CD4-positive, alpha-beta T cell treated with Interferon gamma for 1 hour (primary cell): ENCODE data around the gene HLA-DOB.
"Not testable (repeated sequence)": the region's sequence is repeated elsewhere in the genome, so short reads cannot be mapped to it uniquely, and the experiment has no call there.

Source experiments
- DNase-seq: peaks from one replicate; pipeline ENCODE4 v3.0.0-alpha.2; 2020

The HLA-DOB gene

GRCh38 chr6:32807020-32807580 lies 9.7 kb downstream of the HLA-DOB start:
- DNase-seq = no peak

GRCh38 chr6:32805404-32805803 lies 11.4 kb downstream of the HLA-DOB start:
- not testable (repeated sequence) for DNase-seq

- no peak for DNase-seq
Measured at GRCh38 chr6:32803416-32803815, 13.4 kb downstream of the HLA-DOB start.

- DNase-seq = no peak
Measured at GRCh38 chr6:32799740-32800139, 17.1 kb downstream of the HLA-DOB start.

GRCh38 chr6:32799168-32799567 lies 17.6 kb downstream of the HLA-DOB start:
- no peak for DNase-seq

GRCh38 chr6:32796848-32797776 lies 19.7 kb downstream of the HLA-DOB start:
- peak; percentile 67 for DNase-seq

GRCh38 chr6:32794510-32794909 lies 22.3 kb downstream of the HLA-DOB start:
- DNase-seq = peak; percentile 13

- DNase-seq = no peak
Measured at GRCh38 chr6:32792901-32793435, 23.8 kb downstream of the HLA-DOB start.

GRCh38 chr6:32790306-32790705 lies 26.5 kb downstream of the HLA-DOB start:
- DNase-seq = no peak

- peak; percentile 34 for DNase-seq
Measured at GRCh38 chr6:32785781-32786533, 30.8 kb downstream of the HLA-DOB start.

GRCh38 chr6:32782923-32783322 lies 33.9 kb downstream of the HLA-DOB start:
- not testable (repeated sequence) for DNase-seq

- no peak for DNase-seq
Measured at GRCh38 chr6:32779036-32779435, 37.8 kb downstream of the HLA-DOB start.

GRCh38 chr6:32775071-32775470 lies 41.7 kb downstream of the HLA-DOB start:
- DNase-seq = no peak

- no peak for DNase-seq
Measured at GRCh38 chr6:32774426-32774825, 42.4 kb downstream of the HLA-DOB start.

GRCh38 chr6:32772656-32773055 lies 44.1 kb downstream of the HLA-DOB start:
- DNase-seq = no peak

- no peak for DNase-seq
Measured at GRCh38 chr6:32764048-32764447, 52.8 kb downstream of the HLA-DOB start.

- DNase-seq = no peak
Measured at GRCh38 chr6:32763421-32763820, 53.4 kb downstream of the HLA-DOB start, which contains the start of gene HLA-DQB2. HLA-DQB2 (minus strand) TSS chr6:32763532; CDS start chr6:32763470, 62 bp downstream.
